Measurements from ENCODE around the gene MSH5.

MSH5 gene

GRCh38 chr6:31750411-31751022 is 10.7 kb downstream of the MSH5 start:
- no peak overlapping the region for H2BK5ac ChIP-seq (ENCODE audit: low read length)
- H2AK5ac ChIP-seq (ENCODE audit: low read length), result no peak overlapping the region
- H3K56ac ChIP-seq (ENCODE audit: low read length), result no peak overlapping the region

DNA sequence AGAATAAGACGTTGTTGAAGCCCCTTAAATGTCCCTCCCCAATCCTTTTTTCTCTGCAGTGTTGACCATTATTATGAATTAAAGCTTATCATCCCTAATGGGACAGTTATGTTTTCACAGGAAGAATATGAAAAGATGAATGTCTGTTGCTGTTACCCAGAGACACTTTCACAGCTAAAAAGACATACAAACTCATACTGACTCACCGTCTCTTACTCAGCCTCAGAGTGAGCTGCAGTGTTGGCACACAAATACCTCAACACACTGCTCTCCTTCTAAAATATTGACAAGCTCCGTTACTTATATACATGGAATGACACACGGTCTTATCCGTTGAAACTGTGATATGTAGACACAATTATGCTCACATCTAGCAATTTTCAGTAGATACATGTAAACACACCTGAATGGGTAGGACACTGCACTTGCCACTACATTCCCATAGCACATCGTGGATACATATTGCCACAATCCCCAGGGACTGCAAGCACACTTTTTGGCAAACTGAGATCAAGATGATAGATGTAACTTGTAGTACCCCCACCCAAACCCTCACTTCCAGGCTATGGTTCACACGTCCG is 13.0 kb downstream of the MSH5 start:
- no peaks in the 10 kb centered on the region for H3K79me1 ChIP-seq (ENCODE audit: low read length)
- H3K4me1 ChIP-seq (ENCODE audit: control insufficient read depth, low read depth, low read length), result peaks cover 1% of the 10 kb centered on the region
- no peak overlapping the region for H2BK15ac ChIP-seq (replicated peaks; ENCODE audit: low read depth)
- H3K4ac ChIP-seq (ENCODE audit: low read depth, low read length), result no peak overlapping the region
- no peak overlapping the region for H4K5ac ChIP-seq (ENCODE audit: low read length)
- no peak overlapping the region for H3K56ac ChIP-seq (ENCODE audit: low read length)
- no peak overlapping the region for H3K23ac ChIP-seq (ENCODE audit: low read length)
- H2BK5ac ChIP-seq (ENCODE audit: low read length), result no peak overlapping the region
- no peaks in the 10 kb centered on the region for H3K36me3 ChIP-seq (ENCODE audit: control insufficient read depth, insufficient read depth, low read length)
- H3K18ac ChIP-seq (ENCODE audit: low read length), result no peak overlapping the region
- no peak overlapping the region for H2AK5ac ChIP-seq (ENCODE audit: low read length)
- no CpG with 5 or more reads among the region's 8 CpGs for WGBS (ENCODE audit: extremely low coverage, insufficient coverage, low lambda C conversion rate)
- H3K27me3 ChIP-seq (ENCODE audit: insufficient read depth, low read length, poor library complexity), result no peaks in the 10 kb centered on the region
- no peaks in the 10 kb centered on the region for H3K79me2 ChIP-seq (ENCODE audit: control insufficient read depth, insufficient read depth, low read length)
- H3K4me3 ChIP-seq (ENCODE audit: low read length), result no peak overlapping the region
- no peak overlapping the region for H3K27ac ChIP-seq (ENCODE audit: low read depth, low read length)
- H3K9ac ChIP-seq (ENCODE audit: low read length), result no peak overlapping the region
- H4K8ac ChIP-seq (ENCODE audit: low read depth, low read length), result no peak overlapping the region
- H2BK120ac ChIP-seq (ENCODE audit: low read depth, low read length), result no peak overlapping the region
- DNase-seq, result no peak
- no peak overlapping the region for H3K4me2 ChIP-seq (ENCODE audit: low read length)

More at GRCh38 chr6:31750411-31751022, 10.7 kb downstream of the MSH5 start:
- H3K27ac ChIP-seq (ENCODE audit: low read depth, low read length), result no peak overlapping the region
- no peak overlapping the region for H3K9ac ChIP-seq (ENCODE audit: low read length)
- H4K8ac ChIP-seq (ENCODE audit: low read depth, low read length), result no peak overlapping the region
- H3K79me1 ChIP-seq (ENCODE audit: low read length), result no peaks in the 10 kb centered on the region
- no peak overlapping the region for H4K5ac ChIP-seq (ENCODE audit: low read length)
- H3K4ac ChIP-seq (ENCODE audit: low read depth, low read length), result no peak overlapping the region
- no peak overlapping the region for H3K18ac ChIP-seq (ENCODE audit: low read length)
- no peaks in the 10 kb centered on the region for H3K27me3 ChIP-seq (ENCODE audit: insufficient read depth, low read length, poor library complexity)
- H3K4me3 ChIP-seq (ENCODE audit: low read length), result no peak overlapping the region
- no peak overlapping the region for H2BK120ac ChIP-seq (ENCODE audit: low read depth, low read length)
- H3K23ac ChIP-seq (ENCODE audit: low read length), result no peak overlapping the region
- peaks cover 1% of the 10 kb centered on the region for H3K4me1 ChIP-seq (ENCODE audit: control insufficient read depth, low read depth, low read length)
- no peak overlapping the region for H2BK15ac ChIP-seq (replicated peaks; ENCODE audit: low read depth)
- no CpG with 5 or more reads among the region's 7 CpGs for WGBS (ENCODE audit: extremely low coverage, insufficient coverage, low lambda C conversion rate)
- DNase-seq, result no peak
- H3K36me3 ChIP-seq (ENCODE audit: control insufficient read depth, insufficient read depth, low read length), result no peaks in the 10 kb centered on the region
- H3K4me2 ChIP-seq (ENCODE audit: low read length), result no peak overlapping the region
- H3K79me2 ChIP-seq (ENCODE audit: control insufficient read depth, insufficient read depth, low read length), result no peaks in the 10 kb centered on the region

DNA sequence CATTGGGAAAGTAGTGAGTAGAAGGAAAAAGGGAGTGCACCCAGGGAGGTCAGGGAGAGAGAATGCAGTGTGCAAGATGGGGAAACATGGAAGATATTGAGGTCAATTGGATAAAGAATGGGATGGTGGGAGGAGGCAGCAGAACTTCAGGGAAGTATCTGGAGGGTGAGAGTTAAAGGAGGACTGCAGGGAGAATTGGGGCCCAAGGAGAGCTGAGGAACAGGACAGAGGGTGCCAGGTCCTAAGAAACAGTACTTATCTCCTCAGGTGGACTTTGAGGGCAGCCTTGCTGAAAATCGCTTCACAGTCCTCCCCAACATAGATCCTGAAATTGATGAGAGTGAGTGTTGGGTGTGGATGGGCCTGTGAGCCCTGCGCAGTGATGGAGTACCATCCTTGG is 18.5 kb downstream of the MSH5 start:
- Histone ChIP-seq H3K79me1 (ENCODE audit: low read length) (no peaks in the 10 kb centered on the region), H3K4ac (ENCODE audit: low read depth, low read length) (no peak overlapping the region), H2BK15ac (replicated peaks; ENCODE audit: low read depth) (no peak overlapping the region), H4K8ac (ENCODE audit: low read depth, low read length) (no peak overlapping the region), H3K23ac (ENCODE audit: low read length) (no peak overlapping the region), H3K79me2 (ENCODE audit: control insufficient read depth, insufficient read depth, low read length) (no peaks in the 10 kb centered on the region), H3K4me2 (ENCODE audit: low read length) (no peak overlapping the region), H3K56ac (ENCODE audit: low read length) (no peak overlapping the region), H3K27me3 (ENCODE audit: insufficient read depth, low read length, poor library complexity) (no peaks in the 10 kb centered on the region), H3K18ac (ENCODE audit: low read length) (no peak overlapping the region), H3K4me1 (ENCODE audit: control insufficient read depth, low read depth, low read length) (peaks cover 2% of the 10 kb centered on the region), H3K27ac (ENCODE audit: low read depth, low read length) (no peak overlapping the region), H3K4me3 (ENCODE audit: low read length) (no peak overlapping the region), H2BK120ac (ENCODE audit: low read depth, low read length) (no peak overlapping the region), H3K9ac (ENCODE audit: low read length) (no peak overlapping the region), H2BK5ac (ENCODE audit: low read length) (no peak overlapping the region), H3K36me3 (ENCODE audit: control insufficient read depth, insufficient read depth, low read length) (no peaks in the 10 kb centered on the region), H4K5ac (ENCODE audit: low read length) (no peak overlapping the region), H2AK5ac (ENCODE audit: low read length) (no peak overlapping the region)
- no peak for DNase-seq
- no CpG with 5 or more reads among the region's 2 CpGs for WGBS (ENCODE audit: extremely low coverage, insufficient coverage, low lambda C conversion rate)

- WGBS (ENCODE audit: extremely low coverage, insufficient coverage, low lambda C conversion rate), result no CpG with 5 or more reads among the region's 5 CpGs
- no peaks in the 10 kb centered on the region for H3K79me1 ChIP-seq (ENCODE audit: low read length)
- no peaks in the 10 kb centered on the region for H3K27me3 ChIP-seq (ENCODE audit: insufficient read depth, low read length, poor library complexity)
- no peak overlapping the region for H3K4me3 ChIP-seq (ENCODE audit: low read length)
- no peak overlapping the region for H2BK15ac ChIP-seq (replicated peaks; ENCODE audit: low read depth)
- H3K4ac ChIP-seq (ENCODE audit: low read depth, low read length), result no peak overlapping the region
- no peak overlapping the region for H3K56ac ChIP-seq (ENCODE audit: low read length)
- no peak overlapping the region for H2BK5ac ChIP-seq (ENCODE audit: low read length)
- H3K36me3 ChIP-seq (ENCODE audit: control insufficient read depth, insufficient read depth, low read length), result no peaks in the 10 kb centered on the region
- no peak for DNase-seq
- no peak overlapping the region for H3K23ac ChIP-seq (ENCODE audit: low read length)
- no peak overlapping the region for H3K27ac ChIP-seq (ENCODE audit: low read depth, low read length)
- H3K79me2 ChIP-seq (ENCODE audit: control insufficient read depth, insufficient read depth, low read length), result no peaks in the 10 kb centered on the region
- no peak overlapping the region for H4K8ac ChIP-seq (ENCODE audit: low read depth, low read length)
- no peak overlapping the region for H4K5ac ChIP-seq (ENCODE audit: low read length)
- H2AK5ac ChIP-seq (ENCODE audit: low read length), result no peak overlapping the region
- no peak overlapping the region for H2BK120ac ChIP-seq (ENCODE audit: low read depth, low read length)
- H3K9ac ChIP-seq (ENCODE audit: low read length), result no peak overlapping the region
- no peak overlapping the region for H3K4me2 ChIP-seq (ENCODE audit: low read length)
- H3K4me1 ChIP-seq (ENCODE audit: control insufficient read depth, low read depth, low read length), result peaks cover 5% of the 10 kb centered on the region
- H3K18ac ChIP-seq (ENCODE audit: low read length), result no peak overlapping the region
Observed at GRCh38 chr6:31760790-31761189, 21.0 kb downstream of the MSH5 start.

DNA sequence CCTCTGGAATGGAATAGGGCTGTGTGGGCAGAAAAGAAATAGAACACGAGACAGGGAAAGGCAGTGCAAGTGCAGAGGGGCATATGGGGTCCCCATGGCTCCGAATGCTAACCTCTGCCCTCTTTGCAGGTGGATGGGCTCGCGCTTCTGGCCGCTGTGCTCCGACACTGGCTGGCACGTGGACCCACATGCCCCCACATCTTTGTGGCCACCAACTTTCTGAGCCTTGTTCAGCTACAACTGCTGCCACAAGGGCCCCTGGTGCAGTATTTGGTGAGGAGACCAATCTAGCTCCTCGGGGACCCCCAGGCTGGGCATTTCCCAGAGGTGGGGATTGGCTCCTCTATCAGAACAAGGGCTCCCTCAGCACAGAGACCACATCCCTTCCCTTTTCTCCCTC is 21.5 kb downstream of the MSH5 start:
- H2BK15ac ChIP-seq (replicated peaks; ENCODE audit: low read depth), result no peak overlapping the region
- no peaks in the 10 kb centered on the region for H3K79me2 ChIP-seq (ENCODE audit: control insufficient read depth, insufficient read depth, low read length)
- no peak overlapping the region for H3K4ac ChIP-seq (ENCODE audit: low read depth, low read length)
- no peak overlapping the region for H3K4me3 ChIP-seq (ENCODE audit: low read length)
- H3K9ac ChIP-seq (ENCODE audit: low read length), result no peak overlapping the region
- peaks cover 5% of the 10 kb centered on the region for H3K4me1 ChIP-seq (ENCODE audit: control insufficient read depth, low read depth, low read length)
- no peak overlapping the region for H4K5ac ChIP-seq (ENCODE audit: low read length)
- H3K79me1 ChIP-seq (ENCODE audit: low read length), result no peaks in the 10 kb centered on the region
- H2BK120ac ChIP-seq (ENCODE audit: low read depth, low read length), result no peak overlapping the region
- no peak overlapping the region for H3K27ac ChIP-seq (ENCODE audit: low read depth, low read length)
- H4K8ac ChIP-seq (ENCODE audit: low read depth, low read length), result no peak overlapping the region
- H3K18ac ChIP-seq (ENCODE audit: low read length), result no peak overlapping the region
- no peak overlapping the region for H2BK5ac ChIP-seq (ENCODE audit: low read length)
- no CpG with 5 or more reads among the region's 8 CpGs for WGBS (ENCODE audit: extremely low coverage, insufficient coverage, low lambda C conversion rate)
- H3K23ac ChIP-seq (ENCODE audit: low read length), result no peak overlapping the region
- DNase-seq, result no peak
- no peak overlapping the region for H3K56ac ChIP-seq (ENCODE audit: low read length)
- no peaks in the 10 kb centered on the region for H3K27me3 ChIP-seq (ENCODE audit: insufficient read depth, low read length, poor library complexity)
- no peak overlapping the region for H2AK5ac ChIP-seq (ENCODE audit: low read length)
- H3K36me3 ChIP-seq (ENCODE audit: control insufficient read depth, insufficient read depth, low read length), result no peaks in the 10 kb centered on the region
- H3K4me2 ChIP-seq (ENCODE audit: low read length), result no peak overlapping the region

DNA sequence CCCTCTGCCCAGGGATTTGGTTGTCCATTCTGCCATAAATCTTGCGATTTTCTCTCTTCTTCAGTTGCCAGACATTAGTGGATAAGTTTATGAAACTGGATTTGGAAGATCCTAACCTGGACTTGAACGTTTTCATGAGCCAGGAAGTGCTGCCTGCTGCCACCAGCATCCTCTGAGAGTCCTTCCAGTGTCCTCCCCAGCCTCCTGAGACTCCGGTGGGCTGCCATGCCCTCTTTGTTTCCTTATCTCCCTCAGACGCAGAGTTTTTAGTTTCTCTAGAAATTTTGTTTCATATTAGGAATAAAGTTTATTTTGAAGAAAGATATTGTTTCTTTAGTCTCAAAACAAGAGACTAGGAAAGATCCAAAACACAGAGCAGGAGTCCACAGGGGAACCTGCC is 22.6 kb downstream of the MSH5 start, which contains the start of gene SAPCD1:
Gene SAPCD1 (plus strand): TSS at position 301 of the 400 bp plus-strand sequence. CDS start 399 bp downstream, outside the sequence.
- H4K5ac ChIP-seq (ENCODE audit: low read length), result no peak within 1 kb of the TSS
- H3K4me2 ChIP-seq (ENCODE audit: low read length), result no peak within 1 kb of the TSS
- no peaks in the 10 kb centered on the region for H3K36me3 ChIP-seq (ENCODE audit: control insufficient read depth, insufficient read depth, low read length)
- H3K27me3 ChIP-seq (ENCODE audit: insufficient read depth, low read length, poor library complexity), result no peaks in the 10 kb centered on the region
- H3K18ac ChIP-seq (ENCODE audit: low read length), result no peak within 1 kb of the TSS
- no peaks in the 10 kb centered on the region for H3K79me2 ChIP-seq (ENCODE audit: control insufficient read depth, insufficient read depth, low read length)
- H2BK5ac ChIP-seq (ENCODE audit: low read length), result no peak within 1 kb of the TSS
- DNase-seq, result no peak
- H3K4me1 ChIP-seq (ENCODE audit: control insufficient read depth, low read depth, low read length), result peaks cover 5% of the 10 kb centered on the region
- H3K4ac ChIP-seq (ENCODE audit: low read depth, low read length), result no peak within 1 kb of the TSS
- H2AK5ac ChIP-seq (ENCODE audit: low read length), result no peak within 1 kb of the TSS
- no peak within 1 kb of the TSS for H3K23ac ChIP-seq (ENCODE audit: low read length)
- peak within 1 kb of the TSS; percentile 46 for H3K56ac ChIP-seq (ENCODE audit: low read length)
- H3K27ac ChIP-seq (ENCODE audit: low read depth, low read length), result peak within 1 kb of the TSS; percentile 25
- no peak within 1 kb of the TSS for H4K8ac ChIP-seq (ENCODE audit: low read depth, low read length)
- H2BK120ac ChIP-seq (ENCODE audit: low read depth, low read length), result no peak within 1 kb of the TSS
- no CpG with 5 or more reads among the region's 4 CpGs for WGBS (ENCODE audit: extremely low coverage, insufficient coverage, low lambda C conversion rate)
- H3K9ac ChIP-seq (ENCODE audit: low read length), result peak within 1 kb of the TSS; percentile 15
- no peaks in the 10 kb centered on the region for H3K79me1 ChIP-seq (ENCODE audit: low read length)
- no peak within 1 kb of the TSS for H3K4me3 ChIP-seq (ENCODE audit: low read length)
- H2BK15ac ChIP-seq (replicated peaks; ENCODE audit: low read depth), result no peak within 1 kb of the TSS
